RWPE1 (cell line): Measurements from ENCODE around the gene METTL9.
"Not testable (repeated sequence)": the region's sequence is repeated elsewhere in the genome, so short reads cannot be mapped to it uniquely, and the experiment has no call there.

Experiments used
- CTCF ChIA-PET: fragments of 350-600 bp; sonication (Branson Sonifier 250); formaldehyde crosslinking; extraction: SDS; loops from one replicate; lab custom pipeline; 2021; lab: Yijun Ruan, JAX
- POLR2A ChIA-PET: fragments of 400-600 bp; formaldehyde crosslinking; extraction: SDS; loops from one replicate; lab custom pipeline; 2020; ENCODE audit warnings: antibody characterized with exemption; ENCODE audit not compliant: low non-redundant PET; lab: Yijun Ruan, JAX
- DNase-seq: peaks from one replicate; pipeline ENCODE4 v3.0.0; 2012; ENCODE audit warnings: low spot score
- H3K27ac ChIP-seq: fragments of 450-650 bp; 2 replicates; pipeline ENCODE4 v1.5.1; 2017
- TF ChIP-seq, protein P1 (sequence below): fragments of 450-650 bp; conservative IDR thresholded peaks from 2 replicates; pipeline ENCODE4 v1.5.1; 2017; ENCODE audit warnings: low read depth, mild to moderate bottlenecking

Gene METTL9

DNA sequence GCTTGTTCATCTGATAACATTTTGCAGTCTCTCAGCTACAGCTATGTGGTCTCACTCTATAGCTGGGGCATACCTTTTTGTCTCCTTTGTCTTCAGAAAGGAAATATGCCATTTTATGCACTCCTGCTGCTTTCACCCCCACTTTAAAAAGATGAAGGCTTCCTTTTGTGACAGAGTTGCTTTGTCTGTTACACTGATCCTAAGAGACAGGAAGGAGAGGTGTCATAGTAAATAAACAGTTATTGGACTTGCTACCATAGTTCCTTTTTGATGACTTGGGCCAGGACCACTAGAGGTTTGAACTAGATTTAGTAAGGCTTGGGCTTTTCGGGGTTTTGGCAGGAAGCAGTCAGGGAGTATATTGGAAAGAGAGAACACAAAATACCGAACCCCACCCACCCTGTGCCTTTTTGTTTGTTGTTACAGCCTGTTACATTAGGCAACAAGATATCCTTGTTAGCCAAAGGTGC is 1.8 kb upstream of the METTL9 start:
- POLR2A ChIA-PET = no interaction called here
- CTCF ChIA-PET = no interaction called here
- TF ChIP-seq, protein P1, sequence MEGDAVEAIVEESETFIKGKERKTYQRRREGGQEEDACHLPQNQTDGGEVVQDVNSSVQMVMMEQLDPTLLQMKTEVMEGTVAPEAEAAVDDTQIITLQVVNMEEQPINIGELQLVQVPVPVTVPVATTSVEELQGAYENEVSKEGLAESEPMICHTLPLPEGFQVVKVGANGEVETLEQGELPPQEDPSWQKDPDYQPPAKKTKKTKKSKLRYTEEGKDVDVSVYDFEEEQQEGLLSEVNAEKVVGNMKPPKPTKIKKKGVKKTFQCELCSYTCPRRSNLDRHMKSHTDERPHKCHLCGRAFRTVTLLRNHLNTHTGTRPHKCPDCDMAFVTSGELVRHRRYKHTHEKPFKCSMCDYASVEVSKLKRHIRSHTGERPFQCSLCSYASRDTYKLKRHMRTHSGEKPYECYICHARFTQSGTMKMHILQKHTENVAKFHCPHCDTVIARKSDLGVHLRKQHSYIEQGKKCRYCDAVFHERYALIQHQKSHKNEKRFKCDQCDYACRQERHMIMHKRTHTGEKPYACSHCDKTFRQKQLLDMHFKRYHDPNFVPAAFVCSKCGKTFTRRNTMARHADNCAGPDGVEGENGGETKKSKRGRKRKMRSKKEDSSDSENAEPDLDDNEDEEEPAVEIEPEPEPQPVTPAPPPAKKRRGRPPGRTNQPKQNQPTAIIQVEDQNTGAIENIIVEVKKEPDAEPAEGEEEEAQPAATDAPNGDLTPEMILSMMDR = no peak
- DNase-seq = no peak
- H3K27ac ChIP-seq = no peak overlapping the region

DNA sequence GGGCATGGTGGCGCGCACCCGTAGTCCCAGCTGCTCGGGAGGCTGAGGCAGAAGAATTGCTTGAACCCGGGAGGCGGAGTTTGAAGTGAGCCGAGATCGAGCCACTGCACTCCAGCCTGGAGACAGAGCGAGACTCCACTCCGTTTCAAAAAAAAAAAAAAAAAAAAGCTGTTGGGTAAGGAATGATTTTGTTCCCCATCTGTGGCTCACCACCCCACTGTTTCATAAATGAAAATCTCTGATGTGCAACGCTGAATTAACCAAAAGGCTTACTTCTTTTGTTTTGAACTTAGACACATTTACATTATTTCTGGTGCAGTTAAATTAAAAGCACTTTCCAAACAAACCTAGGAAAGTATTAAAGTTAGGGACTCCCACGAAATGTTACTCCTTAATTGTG is 1.2 kb upstream of the METTL9 start:
- TF ChIP-seq, protein P1 = no peak
- POLR2A ChIA-PET = no interaction called here
- no peak for DNase-seq
- no peak overlapping the region for H3K27ac ChIP-seq
- CTCF ChIA-PET = no interaction called here

DNA sequence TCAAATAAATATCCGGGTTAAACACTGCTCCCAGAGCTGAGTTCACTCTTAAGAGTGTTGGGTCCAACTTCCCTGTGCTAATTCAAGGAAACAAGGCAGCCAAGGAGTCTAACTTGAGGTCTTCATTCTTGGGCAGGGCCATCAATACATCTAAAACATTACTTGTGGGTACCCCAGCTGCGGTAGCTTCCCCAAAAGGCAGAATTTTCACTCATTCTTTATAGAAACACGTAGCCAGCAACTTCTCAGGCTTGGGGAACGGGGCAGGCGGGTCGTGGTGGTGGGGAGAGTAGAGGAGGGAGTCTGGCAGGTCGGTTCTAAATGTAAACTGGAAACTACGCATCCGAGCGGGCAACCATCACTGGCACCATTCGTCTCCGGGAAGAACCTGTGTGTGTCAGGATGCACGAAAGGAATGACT is 666 bp upstream of the METTL9 start:
- H3K27ac ChIP-seq = peak overlapping the region; percentile 89
- CTCF ChIA-PET = no interaction called here
- no peak for DNase-seq
- TF ChIP-seq, protein P1 = no peak
- POLR2A ChIA-PET = no interaction called here

DNA sequence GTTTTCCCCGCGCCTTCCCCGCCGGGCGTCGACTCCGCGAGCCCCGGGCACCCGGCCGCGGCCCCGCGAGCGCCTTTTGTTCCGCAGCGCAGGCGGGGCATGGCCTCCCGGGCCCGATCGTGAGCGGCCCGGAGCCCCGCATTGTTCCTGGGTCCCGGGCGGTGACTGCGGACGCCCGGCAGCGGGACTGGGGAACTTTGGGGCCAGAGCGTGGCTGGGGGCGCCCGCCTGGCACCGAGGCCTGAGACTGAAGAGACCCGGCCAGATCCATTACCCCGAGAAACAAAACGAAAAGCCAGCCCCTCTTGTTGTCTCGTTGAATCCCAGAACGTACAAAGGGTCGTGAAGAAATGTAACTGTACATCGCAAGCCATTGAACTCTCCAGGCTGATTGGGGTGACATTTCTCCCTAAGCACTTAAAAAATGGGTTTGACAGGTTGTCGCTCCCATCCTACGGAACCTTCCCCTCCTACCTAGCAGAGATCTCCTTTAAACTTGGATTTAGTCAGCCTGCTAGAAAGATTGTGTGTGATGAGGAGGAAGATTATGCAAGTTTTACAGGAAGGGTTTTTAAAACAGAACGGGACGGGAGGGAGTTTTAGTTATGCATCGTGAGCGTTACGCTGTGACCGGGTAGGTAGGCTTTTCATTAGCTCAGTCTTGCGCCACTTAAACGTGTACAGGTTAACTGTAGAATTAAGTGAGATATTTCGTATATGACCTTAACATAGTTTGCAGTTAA is 825 bp downstream of the METTL9 start:
- TF ChIP-seq, protein P1 = no peak
- peak overlapping the region; percentile 89 for H3K27ac ChIP-seq
- peak; percentile 29 for DNase-seq
- ChIA-PET CTCF (no interaction called here), POLR2A (no interaction called here)

DNA sequence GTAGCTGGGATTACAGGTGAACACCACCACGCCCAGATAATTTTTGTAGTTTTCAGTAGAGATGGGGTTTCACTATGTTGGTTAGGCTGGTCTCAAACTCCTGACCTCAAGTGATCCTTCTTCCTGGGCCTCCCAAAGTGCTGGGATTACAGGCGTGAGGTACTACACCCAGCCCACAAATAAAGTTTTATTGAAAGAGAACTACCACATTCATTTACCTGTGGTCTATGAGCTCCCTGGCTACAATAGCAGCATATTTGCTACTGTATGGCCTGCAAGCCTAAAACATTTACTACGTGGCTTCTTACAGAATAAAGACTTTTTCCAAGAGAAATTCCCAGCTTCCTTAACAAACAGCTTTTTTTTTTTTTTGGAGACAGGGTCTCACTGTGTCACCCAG is 3.4 kb downstream of the METTL9 start:
- ChIA-PET POLR2A (no interaction called here), CTCF (no interaction called here)
- H3K27ac ChIP-seq = no peak overlapping the region
- TF ChIP-seq, protein P1 = no peak
- no peak for DNase-seq

DNA sequence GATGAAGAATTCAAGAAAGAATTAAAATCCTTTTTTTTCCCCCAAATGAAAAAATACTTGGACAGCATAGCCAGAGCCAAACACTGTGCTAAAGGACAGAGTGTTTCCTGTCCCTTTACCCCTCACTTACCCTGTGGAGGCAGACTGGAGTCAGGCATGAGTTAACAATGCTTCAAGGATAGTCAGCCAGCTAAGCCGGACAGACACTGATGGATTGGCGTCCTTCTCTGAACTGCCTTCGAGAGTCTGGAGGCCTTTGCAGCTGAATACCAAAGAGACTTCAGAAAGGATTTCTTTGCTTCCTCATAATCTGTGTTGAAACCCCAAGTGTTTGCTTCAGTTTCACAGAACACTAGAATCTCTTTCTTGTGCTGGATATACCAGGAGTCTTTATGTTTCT is 4.6 kb downstream of the METTL9 start:
- DNase-seq = no peak
- no peak overlapping the region for H3K27ac ChIP-seq
- POLR2A ChIA-PET = no interaction called here
- TF ChIP-seq, protein P1 = no peak
- CTCF ChIA-PET = interaction anchor here (1.4 kb wide), 1 partner anchor 36 kb away, joined by 3 read pairs; no protein-coding TSS in a partner anchor

DNA sequence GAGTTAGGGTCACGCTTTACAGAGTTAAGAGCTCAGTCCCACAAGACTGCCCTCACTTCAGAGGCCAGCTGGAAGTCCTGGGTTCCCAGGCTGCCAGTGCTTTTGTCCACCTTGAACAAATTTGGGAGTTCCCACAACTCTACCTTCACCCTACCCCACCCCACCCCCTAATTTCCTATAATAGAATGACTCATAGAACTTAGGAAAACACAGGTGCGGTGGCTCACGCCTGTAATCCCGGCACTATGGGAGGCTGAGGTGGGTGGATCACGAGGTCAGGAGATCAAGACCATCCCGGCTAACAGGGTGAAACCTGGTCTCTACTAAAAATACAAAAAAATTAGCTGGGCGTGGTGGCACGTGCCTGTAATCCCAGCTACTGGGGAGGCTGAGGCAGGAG is 6.5 kb downstream of the METTL9 start:
- POLR2A ChIA-PET, CTCF ChIA-PET, H3K27ac ChIP-seq, DNase-seq: not testable (repeated sequence)
